ENCODE data around the gene MAT2A.
"Not testable (repeated sequence)": the region's sequence is repeated elsewhere in the genome, so short reads cannot be mapped to it uniquely, and the experiment has no call there.

Gene MAT2A

DNA sequence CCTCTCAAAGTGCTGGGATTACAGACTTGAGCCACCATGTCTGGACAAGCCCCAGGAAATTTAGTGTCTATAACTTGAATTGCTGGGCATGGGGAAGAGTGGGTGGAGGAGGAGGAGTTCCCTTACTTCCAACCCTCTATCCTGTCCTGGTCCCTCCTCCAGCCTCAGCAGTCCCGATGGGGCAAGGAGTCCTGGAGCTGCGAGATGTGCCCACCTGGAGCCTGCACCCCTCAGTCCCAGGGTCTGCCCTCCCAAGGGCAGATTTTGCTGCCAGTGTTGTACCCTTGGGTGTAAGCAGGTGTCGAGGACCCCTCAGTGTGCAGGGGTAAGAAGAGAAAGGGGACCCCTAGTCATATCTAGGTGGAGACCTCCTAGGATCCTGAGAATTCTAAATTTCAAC, 41.2 kb downstream of the MAT2A start:
- no peak for DNase-seq

DNA sequence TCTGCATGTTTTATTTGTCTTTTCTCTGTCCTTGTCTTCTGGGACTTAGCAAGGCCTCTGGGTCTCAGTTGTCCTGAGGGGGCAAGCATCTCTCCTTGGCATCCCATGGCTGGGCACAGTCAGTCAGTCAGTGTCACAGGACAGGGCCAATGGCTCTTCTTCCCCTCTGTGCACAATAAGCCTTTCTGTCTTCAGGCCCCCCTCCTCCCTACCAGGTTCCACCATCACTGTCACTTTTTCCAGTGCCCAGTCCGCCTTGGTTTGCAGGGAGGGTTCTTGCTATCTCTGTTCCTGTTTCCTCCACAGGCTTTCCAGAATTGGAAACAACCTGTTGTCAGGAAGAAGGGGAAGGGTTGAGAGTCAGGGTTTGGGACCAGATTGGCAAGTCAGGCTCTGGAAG, 43.5 kb downstream of the MAT2A start:
- DNase-seq: no peak

- no peak for DNase-seq
Observed at GRCh38 chr2:85583667-85584353, 44.8 kb downstream of the MAT2A start.

DNA sequence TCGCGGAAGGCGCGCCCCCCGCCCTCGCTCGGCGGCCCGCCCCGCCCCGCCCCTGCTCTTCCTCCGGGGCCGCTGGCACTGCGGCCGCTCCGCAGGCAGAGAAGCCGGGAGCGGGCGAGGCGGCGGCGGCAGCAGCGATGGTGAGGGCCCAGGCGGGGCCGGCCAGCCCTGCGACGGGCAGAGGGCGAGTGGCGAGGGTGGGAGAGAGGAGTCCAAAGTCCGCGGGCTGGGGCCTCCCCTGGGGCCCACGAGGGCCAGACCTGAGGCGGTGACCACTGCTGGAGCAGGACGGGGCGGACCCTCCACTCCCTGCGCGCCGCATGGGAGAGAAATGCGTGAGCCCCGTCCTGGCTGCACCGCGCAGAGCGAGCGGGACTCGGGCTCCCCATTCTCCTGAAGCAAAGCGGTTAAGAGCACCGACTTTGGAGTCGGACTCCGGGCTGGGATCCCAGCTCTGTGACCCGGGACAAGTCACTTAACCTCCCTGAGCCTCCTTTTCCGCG, 45.4 kb downstream of the MAT2A start, which contains the start of gene VAMP5:
VAMP5 (plus strand) TSS at position 78 of the 503 bp plus-strand sequence; CDS start at position 138, 60 bp downstream.
- DNase-seq: no peak

- DNase-seq: peak; percentile 32
Observed at GRCh38 chr2:85584857-85585780, 46.2 kb downstream of the MAT2A start.

GRCh38 chr2:85585781-85586105, 46.8 kb downstream of the MAT2A start:
- DNase-seq: no peak

DNA sequence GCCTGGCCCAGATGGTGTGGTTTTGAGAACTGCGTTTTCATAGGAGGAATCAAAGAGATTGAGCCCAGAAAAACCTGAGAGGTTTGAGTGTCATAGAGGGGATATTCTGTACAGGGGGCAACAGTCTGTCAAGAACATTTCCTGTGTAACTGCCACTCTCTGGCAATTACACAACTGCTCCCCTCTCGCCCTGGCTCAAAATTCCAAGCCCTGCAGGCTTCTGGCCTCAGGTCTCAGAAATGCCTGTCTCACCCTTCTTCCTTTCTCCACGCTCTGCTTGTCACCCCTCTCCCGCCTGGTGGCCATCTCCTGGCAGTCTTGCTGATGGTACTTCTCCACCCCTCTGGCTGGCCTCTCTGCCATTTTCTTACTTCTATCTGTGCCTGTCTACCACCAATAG, 49.3 kb downstream of the MAT2A start:
- no peak for DNase-seq

DNA sequence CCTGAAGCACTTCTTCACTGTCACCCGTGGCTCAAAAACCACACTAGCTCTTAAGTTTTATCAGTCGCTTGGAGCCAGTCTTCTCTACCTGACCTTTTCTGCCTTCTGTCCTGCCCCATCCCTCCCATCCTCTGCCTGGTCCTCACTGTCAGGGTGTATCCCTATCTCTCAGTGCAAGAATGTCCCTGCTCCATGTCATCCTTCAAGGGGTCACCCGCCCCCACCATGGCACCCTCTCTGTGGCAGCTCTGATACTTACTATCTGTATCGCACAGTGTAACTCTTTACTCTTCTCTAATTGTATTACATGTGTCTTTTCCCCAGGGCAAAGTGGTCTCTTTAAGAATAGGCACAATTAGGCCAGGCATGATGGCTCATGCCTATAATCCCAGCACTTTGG, 49.7 kb downstream of the MAT2A start:
- no peak for DNase-seq

DNA sequence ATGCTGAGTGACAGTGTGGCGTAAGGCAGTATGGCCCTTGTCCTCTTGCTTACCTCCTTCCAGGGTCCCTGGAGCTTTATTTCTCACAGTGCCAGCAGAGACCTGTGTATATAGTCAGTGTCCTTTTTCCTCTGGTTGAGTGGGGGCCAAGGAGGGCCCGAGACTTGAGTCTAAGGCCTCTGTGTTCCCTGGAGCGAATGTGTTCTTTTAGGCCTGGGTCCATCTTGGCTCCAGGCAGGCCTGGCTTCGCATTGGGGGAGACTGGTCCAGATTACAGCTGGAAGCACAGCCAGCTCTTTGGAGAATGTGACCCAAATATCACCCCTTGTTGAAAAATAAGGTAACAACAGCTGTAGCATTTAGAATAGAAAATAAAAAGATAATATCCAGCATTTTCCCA, 50.2 kb downstream of the MAT2A start:
- no peak for DNase-seq

DNA sequence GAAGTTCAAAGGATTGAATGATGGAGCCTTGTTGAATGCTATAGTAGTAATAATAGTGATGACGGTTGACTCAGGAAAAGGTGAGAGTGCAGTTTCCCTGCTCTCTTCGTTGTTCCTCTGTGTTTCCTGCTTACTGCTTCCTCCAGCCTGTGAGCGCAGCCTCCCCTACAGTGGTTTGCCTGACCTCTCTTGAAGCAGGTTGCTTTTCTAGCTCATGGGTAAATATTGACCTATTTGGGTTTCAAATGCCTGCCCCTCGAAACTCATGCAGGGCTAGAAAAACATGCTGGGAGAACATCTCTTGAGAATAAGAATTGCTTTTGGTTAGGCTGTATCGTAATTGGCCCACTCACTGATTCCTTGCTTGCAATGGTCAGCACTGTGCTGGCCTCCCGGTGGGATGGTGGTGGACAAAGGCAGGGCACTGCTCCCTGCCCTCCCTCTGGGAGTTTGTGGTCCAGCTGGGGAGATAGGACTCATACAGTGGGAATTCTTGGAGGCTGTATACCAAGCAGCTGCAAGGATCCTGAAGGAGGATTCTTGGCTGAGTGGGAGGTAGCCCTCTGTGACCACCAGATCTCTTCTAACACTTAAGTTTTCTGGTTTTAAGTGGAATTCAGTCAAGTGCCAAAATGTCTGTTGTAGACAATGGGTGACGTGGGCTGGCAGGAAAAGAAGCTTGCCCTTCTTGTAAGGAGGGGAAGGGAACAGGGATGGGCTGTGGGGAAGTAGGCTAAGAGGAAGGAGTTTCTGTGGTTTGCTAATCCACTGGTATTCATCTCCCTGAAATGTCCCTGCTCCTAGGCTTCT, 51.2 kb downstream of the MAT2A start:
- DNase-seq: no peak

DNA sequence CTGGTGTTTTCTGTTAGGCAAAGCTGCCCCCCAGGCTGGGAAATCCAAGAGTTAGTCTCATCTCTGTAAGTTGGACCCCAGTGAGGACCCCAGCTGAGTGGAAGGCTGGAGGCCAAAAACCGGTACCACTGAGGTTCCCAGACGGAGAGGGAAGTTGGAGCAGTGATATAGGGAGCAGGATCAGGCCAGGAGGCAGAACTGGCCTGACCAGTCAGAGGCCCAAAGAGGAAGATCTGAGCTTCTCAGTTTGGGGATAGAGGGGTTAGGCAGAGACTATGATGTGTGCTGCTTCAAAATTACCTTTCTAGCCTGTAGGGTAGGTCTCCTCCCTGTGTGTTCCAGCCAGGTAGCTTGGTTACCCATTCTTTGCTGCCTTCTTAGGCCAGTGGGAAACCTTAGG, 52.0 kb downstream of the MAT2A start:
- DNase-seq: no peak

DNA sequence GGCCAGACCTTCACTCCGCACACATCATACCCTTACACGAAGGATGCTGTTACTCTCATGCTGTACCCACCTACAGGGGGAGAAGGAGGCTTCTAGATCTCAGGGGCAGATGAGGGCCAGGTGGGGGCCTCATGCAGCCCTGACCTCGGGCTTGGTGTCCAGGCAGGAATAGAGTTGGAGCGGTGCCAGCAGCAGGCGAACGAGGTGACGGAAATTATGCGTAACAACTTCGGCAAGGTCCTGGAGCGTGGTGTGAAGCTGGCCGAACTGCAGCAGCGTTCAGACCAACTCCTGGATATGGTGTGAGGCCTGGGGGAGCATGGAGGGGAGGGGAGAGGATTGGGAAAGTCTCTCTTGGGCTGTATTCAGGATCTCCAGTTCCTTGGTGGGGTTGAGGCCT, 52.6 kb downstream of the MAT2A start:
- no peak for DNase-seq

DNA sequence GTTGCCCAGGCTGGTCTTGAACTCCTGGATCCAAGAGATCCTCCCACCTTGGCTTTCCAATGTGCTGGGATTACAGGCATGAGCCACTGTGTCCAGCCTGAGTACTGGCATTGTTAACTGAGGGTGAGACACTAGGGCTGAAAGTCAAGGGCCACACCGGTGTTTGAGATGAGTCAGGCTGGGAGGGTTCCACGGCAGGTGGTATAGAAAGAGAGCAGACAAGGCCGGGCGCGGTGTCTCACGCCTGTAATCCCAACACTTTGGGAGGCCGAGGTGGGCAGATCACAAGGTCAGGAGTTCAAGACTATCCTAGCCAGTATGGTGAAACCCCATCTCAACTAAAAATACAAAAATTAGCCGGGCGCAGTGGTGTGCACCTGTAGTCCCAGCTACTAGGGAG, 53.3 kb downstream of the MAT2A start:
- DNase-seq: not testable (repeated sequence)

DNA sequence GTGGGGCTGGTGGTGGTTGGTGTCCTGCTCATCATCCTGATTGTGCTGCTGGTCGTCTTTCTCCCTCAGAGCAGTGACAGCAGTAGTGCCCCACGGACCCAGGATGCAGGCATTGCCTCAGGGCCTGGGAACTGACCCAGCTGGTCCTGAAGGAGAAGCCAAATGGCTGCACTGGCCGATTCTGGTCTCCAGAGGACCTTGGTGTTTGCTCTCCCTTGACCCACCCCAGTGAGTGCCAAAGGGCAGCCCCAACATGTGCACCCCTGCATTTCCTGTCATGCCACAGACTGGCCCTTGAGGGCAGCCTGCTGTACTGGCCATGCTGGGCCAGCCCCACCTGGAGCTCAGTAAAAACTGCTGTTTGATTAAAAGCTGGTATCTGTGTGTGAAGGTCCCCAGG, 54.1 kb downstream of the MAT2A start:
- no peak for DNase-seq

Measured in T1000 (cell line).